GM18526 (cell line): ENCODE measurements around the gene TRIP6.

Source experiments
- POLR2A ChIP-seq: IDR thresholded peaks from 3 replicates; pipeline ENCODE4 v1.6.1; 2011; ENCODE audit not compliant: insufficient read length; ENCODE audit errors: extremely low read depth

The TRIP6 gene

GRCh38 chr7:100860702-100861615 is 6.2 kb upstream of the TRIP6 start:
- TF ChIP-seq POLR2A, result no peak

- TF ChIP-seq POLR2A, result no peak
Measured at GRCh38 chr7:100861616-100861985, 5.6 kb upstream of the TRIP6 start.

- no peak for TF ChIP-seq POLR2A
Measured at GRCh38 chr7:100863406-100863950, 3.7 kb upstream of the TRIP6 start.

DNA sequence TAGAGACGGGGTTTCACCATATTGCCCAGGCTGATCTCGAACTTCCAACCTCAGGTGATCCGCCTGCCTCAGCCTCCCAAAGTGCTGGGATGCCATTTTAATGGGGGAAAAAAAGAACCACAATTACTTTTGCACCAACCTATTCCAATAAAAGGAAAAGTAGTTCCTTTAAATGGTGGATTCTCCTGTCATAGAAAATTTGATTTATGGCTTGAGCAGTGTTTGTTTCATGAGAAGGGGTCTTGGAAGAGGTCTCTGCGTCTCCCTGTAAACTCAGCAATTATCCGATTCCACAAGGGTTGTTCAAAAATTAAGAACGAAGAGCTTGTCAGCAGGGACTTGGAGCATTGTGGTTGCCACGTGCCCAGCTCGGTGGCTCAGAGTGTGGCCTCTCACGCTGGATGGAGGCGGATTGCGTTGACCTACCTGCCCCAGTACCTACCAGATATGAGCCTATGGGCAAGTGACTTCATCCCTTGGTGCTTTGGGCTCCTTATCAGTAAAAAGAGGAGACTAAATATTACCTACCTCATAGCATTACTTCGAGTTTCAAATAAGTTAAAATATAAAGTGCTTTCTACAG is 2.8 kb upstream of the TRIP6 start:
- no peak for TF ChIP-seq POLR2A

DNA sequence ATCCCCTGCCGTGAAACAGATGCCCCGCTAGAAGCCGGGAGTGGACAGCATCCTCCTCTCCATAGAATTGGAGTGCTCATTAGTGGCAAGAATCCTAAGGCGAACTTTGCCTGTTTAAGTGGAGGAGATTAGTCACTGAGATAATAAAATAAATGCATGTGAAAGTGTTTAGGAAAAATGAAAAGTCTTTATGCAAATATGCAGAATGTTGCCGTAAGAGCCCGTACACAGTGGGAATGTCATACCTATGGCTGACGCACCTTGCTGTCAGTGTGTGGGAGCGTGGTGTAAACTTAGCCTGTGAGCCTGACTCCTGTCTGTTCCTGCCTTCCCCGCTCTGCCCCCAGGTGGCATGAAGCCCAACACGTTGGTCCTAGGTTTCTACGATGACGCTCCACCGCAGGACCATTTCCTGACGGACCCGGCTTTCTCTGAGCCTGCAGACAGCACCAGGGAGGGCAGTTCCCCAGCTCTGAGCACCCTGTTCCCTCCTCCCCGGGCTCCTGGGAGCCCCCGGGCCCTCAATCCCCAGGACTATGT is 1.7 kb upstream of the TRIP6 start:
- no peak for TF ChIP-seq POLR2A

GRCh38 chr7:100865938-100866728 is 1.1 kb upstream of the TRIP6 start:
- no peak for TF ChIP-seq POLR2A

- no peak for TF ChIP-seq POLR2A
Measured at GRCh38 chr7:100866729-100867039, 503 bp upstream of the TRIP6 start.

- TF ChIP-seq POLR2A, result no peak
Measured at GRCh38 chr7:100867776-100868485, 744 bp downstream of the TRIP6 start.

DNA sequence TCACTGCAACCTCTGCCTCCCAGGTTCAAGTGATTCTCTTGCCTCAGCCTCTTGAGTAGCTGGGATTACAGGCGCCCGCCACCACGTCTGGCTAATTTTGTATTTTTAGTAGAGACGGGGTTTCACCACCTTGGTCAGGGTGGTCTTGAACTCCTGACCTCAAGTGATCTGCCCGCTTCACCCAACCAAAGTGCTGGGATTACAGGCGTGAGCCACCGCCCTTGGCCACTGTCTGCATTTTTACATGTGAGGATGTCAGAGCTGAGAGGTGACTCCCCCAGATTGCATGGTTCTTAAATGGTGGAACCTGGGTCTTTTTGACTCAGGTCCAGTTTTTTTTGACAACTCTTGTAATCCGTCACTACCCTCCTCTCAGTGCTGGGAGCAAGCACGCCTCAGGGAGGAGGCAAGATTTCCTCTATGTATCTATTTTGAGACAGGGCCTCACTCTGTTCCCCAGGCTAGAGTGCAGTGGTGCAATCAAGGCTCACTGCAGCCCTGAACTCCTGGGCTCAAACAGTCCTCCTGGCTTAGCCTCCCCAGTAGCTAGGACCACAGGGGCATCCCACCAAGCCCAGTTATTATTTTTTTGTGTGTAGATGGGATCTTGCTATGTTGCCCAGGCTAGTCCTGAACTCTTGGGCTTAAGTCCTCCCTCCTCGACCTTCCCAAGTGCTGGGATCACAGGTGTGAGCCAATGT is 6.6 kb downstream of the TRIP6 start:
- TF ChIP-seq POLR2A, result no peak

GRCh38 chr7:100874300-100874576 is 7.1 kb downstream of the TRIP6 start:
- TF ChIP-seq POLR2A, result no peak

GRCh38 chr7:100874577-100875355 is 7.6 kb downstream of the TRIP6 start, which contains the start of gene SRRT:
TSS of gene SRRT (plus strand) at chr7:100875103. CDS start at chr7:100875591, 488 bp downstream.
- peak; percentile 92 for TF ChIP-seq POLR2A

DNA sequence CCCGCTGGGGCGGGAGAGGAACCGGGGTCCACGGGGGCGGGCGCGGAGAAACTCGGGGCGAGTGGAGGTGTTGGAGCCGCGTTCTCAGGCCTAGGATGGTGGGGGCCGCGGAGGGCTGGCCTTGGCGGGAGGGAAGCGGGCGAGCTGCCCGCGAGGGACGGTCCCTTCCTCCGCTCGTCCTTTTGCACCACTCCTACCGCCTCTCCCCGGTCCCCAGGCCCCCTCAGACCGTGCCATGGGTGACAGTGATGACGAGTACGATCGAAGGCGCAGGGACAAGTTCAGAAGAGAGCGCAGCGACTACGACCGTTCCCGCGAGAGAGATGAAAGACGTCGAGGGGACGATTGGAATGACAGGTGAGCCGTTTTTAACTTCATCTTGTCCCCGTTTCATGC is 8.2 kb downstream of the TRIP6 start:
- no peak for TF ChIP-seq POLR2A

- no peak for TF ChIP-seq POLR2A
Measured at GRCh38 chr7:100878013-100878412, 10.8 kb downstream of the TRIP6 start.

GRCh38 chr7:100878685-100879084 is 11.5 kb downstream of the TRIP6 start:
- no peak for TF ChIP-seq POLR2A
